Activated CD4-positive, alpha-beta T cell treated with anti-CD3 and anti-CD28 coated beads, Interleukin-2, amount 50 U/mL, for 1 hour (primary cell): Measurements from ENCODE around the gene GPR39.

Experiments used
- DNase-seq: peaks from one replicate; pipeline ENCODE4 v3.0.0-alpha.2; 2020

Gene GPR39

GRCh38 chr2:132448331-132448730 is 31.7 kb downstream of the GPR39 start:
- no peak for DNase-seq

GRCh38 chr2:132448771-132449170 is 32.2 kb downstream of the GPR39 start:
- no peak for DNase-seq

- no peak for DNase-seq
These were observed 33.3 kb downstream of the GPR39 start for GRCh38 chr2:132449868-132450267.

GRCh38 chr2:132460781-132461180 is 44.2 kb downstream of the GPR39 start:
- no peak for DNase-seq

GRCh38 chr2:132462236-132462635 is 45.6 kb downstream of the GPR39 start:
- no peak for DNase-seq

GRCh38 chr2:132463719-132464118 is 47.1 kb downstream of the GPR39 start:
- DNase-seq: no peak

GRCh38 chr2:132465917-132466316 is 49.3 kb downstream of the GPR39 start:
- DNase-seq: no peak

GRCh38 chr2:132466428-132467028 is 49.9 kb downstream of the GPR39 start:
- no peak for DNase-seq

- DNase-seq: no peak
These were observed 52.4 kb downstream of the GPR39 start for GRCh38 chr2:132468821-132469675.

GRCh38 chr2:132470746-132471145 is 54.1 kb downstream of the GPR39 start:
- no peak for DNase-seq

- no peak for DNase-seq
These were observed 56.7 kb downstream of the GPR39 start for GRCh38 chr2:132473174-132473883.

- DNase-seq: no peak
These were observed 59.0 kb downstream of the GPR39 start for GRCh38 chr2:132475615-132476014.

- DNase-seq: no peak
These were observed 60.8 kb downstream of the GPR39 start for GRCh38 chr2:132477436-132477835.

GRCh38 chr2:132477962-132478361 is 61.4 kb downstream of the GPR39 start:
- no peak for DNase-seq

GRCh38 chr2:132478461-132479105 is 62.0 kb downstream of the GPR39 start:
- no peak for DNase-seq

GRCh38 chr2:132479155-132479554 is 62.5 kb downstream of the GPR39 start:
- DNase-seq: no peak

GRCh38 chr2:132482821-132483220 is 66.2 kb downstream of the GPR39 start:
- DNase-seq: no peak

GRCh38 chr2:132484144-132484543 is 67.5 kb downstream of the GPR39 start:
- no peak for DNase-seq

- DNase-seq: no peak
These were observed 71.9 kb downstream of the GPR39 start for GRCh38 chr2:132488491-132488890.

GRCh38 chr2:132489150-132489549 is 72.5 kb downstream of the GPR39 start:
- DNase-seq: no peak

GRCh38 chr2:132495881-132496280 is 79.3 kb downstream of the GPR39 start:
- DNase-seq: no peak

GRCh38 chr2:132496555-132496954 is 80.0 kb downstream of the GPR39 start:
- DNase-seq: no peak

- no peak for DNase-seq
These were observed 81.0 kb downstream of the GPR39 start for GRCh38 chr2:132497591-132497990.
